Superior temporal gyrus (tissue), 1 donor: Measurements from ENCODE around the gene FOXN3.
"Not testable (repeated sequence)": the region's sequence is repeated elsewhere in the genome, so short reads cannot be mapped to it uniquely, and the experiment has no call there.

Source experiments
- DNase-seq: peaks from one replicate; pipeline ENCODE4 v3.0.0-alpha.2; 2016; ENCODE audit errors: extremely low spot score

Gene FOXN3

DNA sequence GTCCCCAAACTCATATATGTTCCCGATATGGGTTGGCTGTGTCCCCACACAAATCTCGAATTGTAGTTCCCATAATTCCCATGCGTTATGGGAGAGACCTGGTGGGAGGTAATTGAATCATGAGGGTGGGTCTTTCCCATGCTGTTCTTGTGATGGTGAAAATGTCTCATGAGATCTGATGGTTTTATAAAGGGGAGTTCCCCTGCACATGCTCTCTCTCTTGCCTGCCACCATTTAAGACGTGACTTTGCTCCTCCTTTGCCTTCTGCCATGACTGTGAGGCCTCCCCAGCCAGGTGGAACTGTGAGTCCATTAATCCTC lies 166.4 kb downstream of the FOXN3 start:
- DNase-seq = not testable (repeated sequence)

DNA sequence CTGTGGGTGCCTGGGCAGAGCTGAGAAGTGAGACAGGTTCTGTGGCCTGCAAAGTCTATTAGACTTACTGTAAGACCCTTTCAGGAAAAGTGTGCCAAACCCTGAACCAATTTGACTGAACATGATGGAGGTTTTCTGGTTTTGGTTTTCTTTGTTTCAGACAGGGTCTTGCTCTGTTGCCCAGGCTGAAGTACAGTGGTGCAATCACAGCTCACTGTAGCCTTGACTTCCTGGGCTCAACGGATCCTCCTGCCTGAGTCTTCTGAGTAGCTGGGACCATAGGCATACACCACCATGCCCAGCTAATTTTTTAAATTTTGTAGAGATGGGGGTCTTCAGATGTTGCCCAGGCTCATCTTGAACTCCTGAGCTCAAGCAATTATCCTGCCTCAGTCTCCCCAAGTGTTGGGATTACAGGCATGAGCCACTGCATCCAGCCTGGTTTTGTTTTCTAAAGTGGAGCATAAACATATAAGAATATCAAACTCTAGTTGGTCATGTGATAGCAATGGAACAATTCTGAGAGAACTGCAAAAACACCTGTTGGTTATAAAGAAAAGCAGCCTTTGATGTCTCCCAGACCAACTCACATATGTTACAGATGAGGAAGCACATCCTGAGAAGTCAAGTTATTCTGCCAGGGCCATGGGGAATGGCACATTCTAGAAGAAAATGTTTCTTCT lies 166.9 kb downstream of the FOXN3 start:
- no peak for DNase-seq

DNA sequence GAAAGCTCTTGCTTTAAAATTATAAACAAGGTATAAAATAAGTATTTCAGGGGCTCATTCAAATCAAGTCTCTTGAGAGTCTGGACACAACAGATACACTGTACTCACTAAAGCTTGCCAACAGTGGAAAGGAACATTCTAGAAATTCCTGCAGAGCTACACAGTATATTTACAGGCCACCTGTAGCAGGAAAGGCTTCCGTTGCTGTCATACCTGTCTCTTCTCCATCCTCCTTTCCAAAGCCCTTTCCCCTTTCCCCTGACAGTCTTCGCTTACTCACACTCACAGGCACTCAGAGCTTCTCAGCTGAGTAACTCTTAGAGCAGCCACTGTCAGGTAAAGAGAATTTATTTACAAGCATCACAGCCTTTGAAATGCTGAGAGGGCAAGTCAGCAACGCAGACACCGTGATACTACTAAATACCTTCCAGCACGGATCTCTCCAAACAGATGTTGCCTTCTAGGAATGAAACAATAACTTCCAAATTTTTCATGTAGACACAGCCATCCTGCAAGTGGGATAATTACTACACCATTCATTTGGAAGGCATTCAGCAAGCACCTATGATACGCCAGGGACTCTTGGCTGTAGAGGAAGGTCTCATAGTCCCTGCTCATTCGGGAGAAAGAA lies 167.9 kb downstream of the FOXN3 start:
- no peak for DNase-seq

- DNase-seq = no peak
Measured at GRCh38 chr14:89248411-89249064, 168.5 kb downstream of the FOXN3 start.

DNA sequence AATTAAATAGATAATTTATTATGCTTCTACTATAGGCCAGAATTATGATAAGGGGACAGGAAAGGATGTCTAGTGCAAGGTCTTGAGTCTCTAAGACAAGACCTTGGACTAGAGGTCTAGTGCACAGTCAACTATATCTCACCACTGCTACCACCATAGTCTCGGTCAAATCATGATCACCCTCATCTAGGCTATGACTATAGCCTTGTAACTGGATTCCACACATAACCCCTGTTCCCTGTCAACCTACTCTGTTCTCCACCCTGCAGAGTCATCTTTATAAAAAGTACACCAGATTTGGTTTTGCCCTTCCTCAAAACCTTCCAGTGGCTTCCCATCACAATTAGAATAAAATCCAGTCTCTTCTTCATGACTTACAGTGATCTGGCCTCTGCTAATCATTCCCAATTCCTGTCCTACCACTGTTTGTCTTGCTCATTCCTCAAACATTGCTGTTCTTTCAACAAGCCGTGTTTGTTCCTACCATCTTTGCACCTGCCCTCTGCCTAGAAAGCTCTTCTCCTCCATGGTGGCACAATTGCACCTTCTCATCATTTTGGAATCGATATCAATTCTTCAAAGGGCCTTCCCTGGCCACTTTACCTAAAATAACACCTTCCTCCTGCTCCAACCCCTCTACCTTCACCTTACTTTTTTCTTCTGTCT lies 169.4 kb downstream of the FOXN3 start:
- DNase-seq = no peak

DNA sequence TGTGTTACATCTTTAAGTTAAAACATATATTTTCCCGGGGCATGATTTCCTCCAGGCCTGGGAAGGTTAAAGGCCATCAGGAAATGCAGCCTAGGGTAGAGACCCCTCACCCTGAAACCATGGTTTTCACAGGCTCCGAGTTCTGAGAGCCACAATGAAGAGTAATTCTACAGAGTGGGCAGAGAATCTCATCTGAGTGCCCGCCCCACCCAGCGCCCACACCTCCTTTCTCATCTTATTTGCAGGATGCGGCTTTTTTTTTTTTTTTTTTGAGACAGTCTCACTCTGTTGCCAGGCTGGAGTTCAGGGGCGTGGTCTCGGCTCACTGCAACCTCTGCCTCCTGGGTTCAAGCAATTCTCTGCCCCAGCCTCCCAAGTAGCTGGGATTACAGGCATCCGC lies 170.7 kb downstream of the FOXN3 start:
- DNase-seq = no peak

DNA sequence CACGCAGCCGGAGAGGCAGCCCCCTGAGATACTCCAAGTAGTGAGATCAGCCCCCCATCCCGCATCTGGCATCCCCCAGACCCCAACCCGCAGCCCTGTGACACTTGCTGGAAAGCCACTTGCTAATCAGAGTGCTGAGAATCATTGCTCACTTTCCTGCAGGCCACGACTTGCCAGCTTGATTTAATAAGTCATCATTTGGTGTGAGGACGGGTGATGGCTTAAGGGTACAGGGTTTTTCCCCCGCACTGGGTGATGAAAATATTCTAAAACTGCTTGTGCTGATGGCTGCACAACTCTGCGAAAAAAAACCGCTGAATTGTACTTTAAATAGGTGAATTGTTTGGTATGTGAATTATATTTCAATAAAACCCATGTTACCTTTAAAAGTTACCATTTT lies 171.2 kb downstream of the FOXN3 start:
- DNase-seq = no peak

DNA sequence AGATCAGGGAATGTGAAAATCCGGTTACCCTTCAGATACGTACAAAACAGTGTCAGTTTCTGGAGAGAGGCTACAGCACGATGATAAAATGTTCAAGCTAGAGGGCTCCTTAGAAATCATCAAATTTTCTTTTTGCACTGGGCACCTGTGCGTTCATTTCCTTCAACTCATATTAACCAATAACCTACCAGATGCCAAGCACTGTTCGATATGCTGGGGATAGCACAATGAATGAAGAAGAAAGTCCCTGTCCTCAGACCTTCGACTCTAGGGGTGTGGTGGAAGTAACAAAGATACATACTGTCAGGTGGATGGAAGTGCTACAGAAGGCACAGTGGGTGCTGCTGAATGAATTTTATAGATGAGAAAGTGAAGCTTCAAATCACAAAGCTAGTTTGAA lies 172.3 kb downstream of the FOXN3 start:
- no peak for DNase-seq

GRCh38 chr14:89243741-89244140 lies 173.3 kb downstream of the FOXN3 start:
- no peak for DNase-seq

GRCh38 chr14:89243286-89243685 lies 173.7 kb downstream of the FOXN3 start:
- DNase-seq = no peak

GRCh38 chr14:89242652-89243279 lies 174.3 kb downstream of the FOXN3 start:
- no peak for DNase-seq

GRCh38 chr14:89241934-89242651 lies 174.9 kb downstream of the FOXN3 start:
- no peak for DNase-seq

GRCh38 chr14:89241257-89241656 lies 175.8 kb downstream of the FOXN3 start:
- no peak for DNase-seq

DNA sequence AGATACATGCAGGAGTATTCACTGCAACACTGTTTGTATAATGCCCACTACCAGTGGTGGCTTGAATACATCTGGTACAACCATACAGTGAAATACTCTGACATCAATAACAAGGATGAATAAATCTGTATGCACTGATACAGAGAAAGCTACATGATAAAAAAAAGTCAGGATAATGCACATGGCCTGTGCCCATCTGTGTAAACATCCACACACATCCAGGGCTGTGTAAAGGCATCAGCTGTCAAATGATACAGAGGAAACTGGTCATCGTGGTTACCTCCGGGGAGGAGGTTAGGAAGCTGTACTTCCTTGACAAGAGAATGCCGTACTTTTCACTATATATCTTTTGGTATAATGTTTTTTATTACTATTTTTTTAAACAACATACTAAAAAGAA lies 176.6 kb downstream of the FOXN3 start:
- no peak for DNase-seq

GRCh38 chr14:89239023-89239422 lies 178.0 kb downstream of the FOXN3 start:
- DNase-seq = no peak

DNA sequence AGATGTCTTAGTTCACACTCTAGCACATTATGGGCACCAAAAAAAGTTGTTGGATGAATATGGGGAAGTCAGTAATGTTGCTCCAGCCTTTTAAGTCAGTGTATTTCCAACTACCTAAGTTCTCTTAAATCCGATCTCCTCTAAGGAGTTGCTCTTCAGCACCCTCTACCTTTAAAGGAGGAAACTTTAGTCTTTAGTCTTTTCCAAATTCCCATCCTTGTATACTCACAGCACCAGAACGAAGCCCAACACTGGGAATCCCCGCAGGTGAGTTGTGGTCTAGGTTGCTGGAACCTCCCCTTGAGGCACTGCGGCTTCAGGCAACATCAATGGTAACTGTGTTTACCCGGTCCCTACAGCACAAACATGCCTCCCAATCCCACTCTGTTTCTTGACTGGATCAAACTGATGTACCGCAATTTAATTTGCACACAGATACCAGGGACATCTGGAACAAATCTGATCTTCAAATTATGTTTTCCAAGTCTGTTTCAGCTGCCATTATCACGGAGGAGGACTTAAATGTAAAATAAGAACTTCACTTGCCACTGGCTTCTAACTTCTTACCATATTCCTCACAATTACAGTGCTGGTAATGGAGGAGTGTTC lies 179.0 kb downstream of the FOXN3 start:
- no peak for DNase-seq

DNA sequence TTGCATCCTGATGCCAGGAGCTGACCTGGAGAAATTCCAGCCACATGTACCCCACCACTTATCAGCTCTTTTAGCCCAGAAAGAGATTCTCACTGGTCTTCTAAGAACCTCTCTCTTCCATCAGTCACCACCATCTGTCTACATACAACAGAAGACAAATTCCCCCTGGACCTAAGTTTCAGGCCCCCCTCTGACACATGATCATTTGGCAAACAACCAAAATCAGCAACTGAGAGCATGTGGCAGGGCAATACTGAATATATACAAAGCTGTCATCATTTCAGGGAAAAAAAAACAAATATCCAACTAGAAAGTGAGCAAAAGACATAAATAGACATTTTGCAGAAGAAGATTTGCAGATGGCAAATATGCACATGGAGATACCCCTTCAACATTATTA lies 180.2 kb downstream of the FOXN3 start:
- DNase-seq = no peak

DNA sequence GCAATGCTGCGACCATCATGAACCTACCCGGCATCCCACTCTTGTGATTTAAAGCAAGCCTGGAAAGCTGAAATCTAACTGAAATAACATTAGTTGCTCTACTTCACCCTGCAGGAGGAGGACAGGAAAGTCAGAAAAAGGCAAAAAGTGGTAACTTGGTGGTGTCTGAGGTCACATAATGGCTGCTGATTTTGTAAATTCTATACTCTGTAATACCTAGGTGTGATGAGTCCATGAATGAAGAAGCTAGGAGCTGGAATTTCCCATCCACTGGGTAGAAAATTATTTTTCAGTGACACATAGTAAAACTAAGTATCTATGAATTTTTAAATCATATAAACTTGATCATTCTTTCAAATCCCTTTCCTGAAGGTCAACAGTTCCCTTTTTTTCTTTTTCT lies 183.8 kb downstream of the FOXN3 start:
- DNase-seq = no peak

DNA sequence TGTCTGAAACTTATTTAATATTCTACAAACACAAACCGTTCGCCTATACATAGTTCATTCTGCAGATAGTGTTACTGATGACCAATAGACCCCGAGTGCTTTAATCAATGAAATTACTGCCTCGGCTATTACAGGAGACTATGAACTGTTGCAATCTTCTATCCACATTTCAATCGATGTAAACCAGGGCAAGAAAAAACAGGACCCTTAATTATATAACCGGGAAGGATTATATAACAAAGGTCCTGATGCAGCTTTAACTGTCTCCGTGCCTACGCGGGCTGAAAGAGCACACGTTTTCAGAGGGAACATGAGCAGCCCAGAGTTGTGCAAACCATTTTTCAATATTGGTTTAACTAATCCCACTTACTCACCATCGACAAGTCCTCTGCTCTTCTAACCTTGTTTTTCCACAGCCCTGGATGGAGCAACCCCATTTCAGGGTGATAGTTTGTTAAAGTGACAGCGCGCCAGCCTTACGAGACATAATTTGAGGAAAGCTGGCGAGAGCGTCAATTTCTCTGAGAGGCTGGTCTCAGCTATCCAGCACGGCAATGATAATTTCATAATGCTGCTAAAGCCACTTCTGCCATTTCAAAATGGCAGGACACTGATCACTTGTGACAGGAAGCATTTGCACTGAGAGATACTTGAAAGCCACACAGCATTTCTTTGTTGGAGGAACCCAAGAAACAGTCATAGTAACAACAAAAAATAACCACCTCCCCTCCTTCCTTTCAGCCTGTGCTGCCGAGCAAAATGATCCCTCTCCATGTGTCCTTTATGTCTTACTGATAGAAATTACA lies 184.6 kb downstream of the FOXN3 start:
- DNase-seq = no peak

DNA sequence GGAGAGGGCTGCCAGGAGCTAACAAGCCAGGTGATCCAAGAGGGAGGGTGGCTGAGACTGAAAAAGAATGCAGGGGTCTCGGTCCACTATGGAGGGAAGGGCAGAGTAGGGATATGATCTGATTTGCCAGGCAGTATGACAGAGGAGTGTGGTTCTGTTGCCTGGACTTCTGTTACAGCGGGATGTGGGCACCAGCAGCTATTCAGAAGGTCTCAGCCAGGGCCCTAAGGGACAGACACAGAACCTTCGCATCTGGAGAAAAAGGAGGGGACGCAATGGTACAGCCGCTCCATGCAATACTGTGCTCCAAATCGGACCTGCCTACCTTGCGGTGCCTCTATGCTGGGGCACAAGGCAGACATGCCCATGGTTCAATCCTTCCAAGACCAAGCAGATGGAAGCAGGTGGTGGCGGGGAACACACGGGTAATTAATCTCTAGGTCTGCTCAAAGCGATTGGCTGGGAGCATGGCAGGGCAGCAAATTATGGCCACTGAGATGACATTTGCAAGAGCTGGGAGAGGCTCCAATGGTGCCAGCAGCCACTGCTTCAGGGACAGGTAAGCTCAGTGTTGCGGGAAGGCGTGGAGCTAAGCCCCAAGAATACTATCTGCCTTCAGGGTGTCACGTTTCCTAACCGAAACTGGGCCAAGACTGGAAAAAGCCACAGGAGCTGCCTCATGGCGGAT lies 185.5 kb downstream of the FOXN3 start:
- no peak for DNase-seq
